ENCODE measurements around the gene TAF11L3.
"Not testable (repeated sequence)": the region's sequence is repeated elsewhere in the genome, so short reads cannot be mapped to it uniquely, and the experiment has no call there.

GRCh38 chr5:17521501-17521900 is 3.3 kb downstream of the TAF11L3 start, which contains the start of gene TAF11L4:
- TF ChIP-seq CTCF (IDR thresholded peaks at IDR 0.05; ENCODE audit: low read depth, low read length, poor library complexity, severe bottlenecking); EZH2phosphoT487 (IDR thresholded peaks at IDR 0.05; ENCODE audit: borderline replicate concordance, low read length): not testable (repeated sequence)
